ENCODE results near the gene HIPK2. TPM values are rescaled to one million over a fixed set of nuclear protein-coding genes. Genes with fewer than 3 reads are reported as not detected.

Gene HIPK2
- total RNA-seq, 2 donors from 2014 or later = 54.4 to 72.7 TPM

DNA sequence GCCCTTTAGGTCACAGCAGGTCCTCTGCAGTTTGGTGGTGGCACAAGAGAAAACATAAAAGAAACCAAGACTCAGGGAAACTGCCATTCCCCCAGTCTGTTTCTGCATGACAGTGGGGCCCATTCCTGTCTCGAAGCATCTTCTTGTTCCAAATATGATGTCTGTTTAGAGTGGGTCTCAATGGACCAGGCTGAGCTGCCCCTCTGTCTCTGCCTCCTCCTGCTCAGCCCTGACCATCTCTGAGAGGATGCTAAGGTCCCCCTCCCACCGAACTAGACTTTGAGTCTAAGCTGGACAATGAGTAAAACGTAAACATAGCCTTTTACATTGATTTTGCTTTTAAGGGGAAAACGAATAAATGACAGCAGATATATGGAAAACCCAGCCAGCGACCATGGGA is 213.9 kb downstream of the HIPK2 start:
- Histone ChIP-seq H3K36me3 (no peaks in the 10 kb centered on the region), H3K27ac (no peak overlapping the region), H3K27me3 (replicated peaks; ENCODE audit: insufficient read depth) (no peaks in the 10 kb centered on the region), H3K9me3 (no peaks in the 10 kb centered on the region), H3K4me1 (replicated peaks) (no peaks in the 10 kb centered on the region), H3K4me3 (no peak overlapping the region)
- WGBS = 97% methylated on average over 5 of the region's 5 CpGs
- TF ChIP-seq CTCF (IDR thresholded peaks at IDR 0.05) = no peak
- TF ChIP-seq POLR2A (IDR thresholded peaks at IDR 0.05) = no peak
- TF ChIP-seq POLR2AphosphoS5 (IDR thresholded peaks at IDR 0.05) = no peak
- intact Hi-C loops (cut with DNase I) = no loop called here
- DNase-seq (ENCODE audit: low spot score) = no peak

GRCh38 chr7:139562961-139563565 is 214.7 kb downstream of the HIPK2 start:
- 78% methylated on average over 13 of the region's 13 CpGs for WGBS
- Histone ChIP-seq H3K36me3 (no peaks in the 10 kb centered on the region), H3K27me3 (replicated peaks; ENCODE audit: insufficient read depth) (no peaks in the 10 kb centered on the region), H3K4me1 (replicated peaks) (no peaks in the 10 kb centered on the region), H3K4me3 (no peak overlapping the region), H3K9me3 (no peaks in the 10 kb centered on the region), H3K27ac (no peak overlapping the region)
- intact Hi-C loops (cut with DNase I) = no loop called here
- DNase-seq (ENCODE audit: low spot score) = no peak
- no peak for TF ChIP-seq POLR2A (IDR thresholded peaks at IDR 0.05)
- TF ChIP-seq CTCF (IDR thresholded peaks at IDR 0.05) = no peak
- TF ChIP-seq POLR2AphosphoS5 (IDR thresholded peaks at IDR 0.05) = no peak

DNA sequence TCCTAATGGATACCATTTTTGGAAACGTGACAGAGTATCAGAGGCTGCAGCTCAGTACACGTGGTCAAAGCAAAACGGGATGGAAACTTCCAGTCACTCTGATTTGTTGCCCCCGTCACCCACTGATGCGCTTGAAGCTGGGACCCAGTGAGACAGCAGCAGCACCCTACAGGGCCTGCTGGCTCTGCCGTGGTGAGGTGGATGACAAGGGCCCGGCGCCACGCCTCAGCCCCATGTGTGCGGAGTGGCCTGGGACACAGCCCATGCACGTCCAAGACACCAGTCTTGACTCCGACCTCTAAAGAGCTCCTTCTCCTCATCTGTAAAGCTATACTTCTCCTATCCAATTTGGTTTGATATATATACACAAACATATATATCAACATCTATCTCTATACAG is 215.3 kb downstream of the HIPK2 start:
- Histone ChIP-seq H3K4me3 (no peak overlapping the region), H3K27me3 (replicated peaks; ENCODE audit: insufficient read depth) (no peaks in the 10 kb centered on the region), H3K4me1 (replicated peaks) (no peaks in the 10 kb centered on the region), H3K9me3 (no peaks in the 10 kb centered on the region), H3K36me3 (no peaks in the 10 kb centered on the region), H3K27ac (no peak overlapping the region)
- intact Hi-C loops (cut with DNase I) = no loop called here
- no peak for TF ChIP-seq CTCF (IDR thresholded peaks at IDR 0.05)
- TF ChIP-seq POLR2A (IDR thresholded peaks at IDR 0.05) = no peak
- TF ChIP-seq POLR2AphosphoS5 (IDR thresholded peaks at IDR 0.05) = no peak
- no peak for DNase-seq (ENCODE audit: low spot score)
- 90% methylated on average over 12 of the region's 12 CpGs for WGBS

GRCh38 chr7:139560678-139561077 is 217.1 kb downstream of the HIPK2 start:
- TF ChIP-seq POLR2A (IDR thresholded peaks at IDR 0.05) (no peak), CTCF (IDR thresholded peaks at IDR 0.05) (no peak), POLR2AphosphoS5 (IDR thresholded peaks at IDR 0.05) (no peak)
- DNase-seq (ENCODE audit: low spot score) = no peak

DNA sequence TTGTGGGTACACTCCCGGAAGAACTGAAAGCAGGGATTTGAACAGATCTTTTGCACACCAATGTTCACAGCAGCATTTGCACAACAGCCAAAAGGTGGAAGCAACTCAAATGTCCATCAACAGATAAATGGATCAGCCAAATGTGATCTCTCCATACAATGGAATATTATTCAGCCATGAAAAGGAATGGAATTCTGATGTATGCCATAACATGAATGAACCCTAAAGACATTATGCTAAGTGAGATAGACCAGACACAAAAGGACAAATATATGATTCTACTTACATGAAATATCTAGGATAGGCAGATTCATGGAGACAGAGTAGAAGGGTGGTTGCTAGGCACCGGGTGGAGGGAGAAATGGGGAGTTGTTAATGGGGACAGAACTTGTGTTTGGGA is 217.6 kb downstream of the HIPK2 start:
- no peak overlapping the region for H3K27ac ChIP-seq
- H3K36me3 ChIP-seq = no peaks in the 10 kb centered on the region
- no peaks in the 10 kb centered on the region for H3K27me3 ChIP-seq (replicated peaks; ENCODE audit: insufficient read depth)
- H3K4me1 ChIP-seq (replicated peaks) = no peaks in the 10 kb centered on the region
- no peaks in the 10 kb centered on the region for H3K9me3 ChIP-seq
- TF ChIP-seq POLR2A (IDR thresholded peaks at IDR 0.05) (no peak), CTCF (IDR thresholded peaks at IDR 0.05) (no peak), POLR2AphosphoS5 (IDR thresholded peaks at IDR 0.05) (no peak)
- whole genome bisulfite sequencing = 94% methylated on average over 2 of the region's 2 CpGs
- DNase-seq (ENCODE audit: low spot score) = no peak
- intact Hi-C loops (cut with DNase I) = no loop called here
- H3K4me3 ChIP-seq = no peak overlapping the region

More at GRCh38 chr7:139560678-139561077, 217.1 kb downstream of the HIPK2 start:
- Histone ChIP-seq H3K4me3 (no peak overlapping the region), H3K36me3 (no peaks in the 10 kb centered on the region), H3K9me3 (no peaks in the 10 kb centered on the region), H3K4me1 (replicated peaks) (no peaks in the 10 kb centered on the region), H3K27me3 (replicated peaks; ENCODE audit: insufficient read depth) (no peaks in the 10 kb centered on the region), H3K27ac (no peak overlapping the region)
- 87% methylated on average over 11 of the region's 11 CpGs for WGBS
- intact Hi-C loops (cut with DNase I) = no loop called here
